Thyroid gland (tissue), 4 donors: ENCODE data around the gene GATAD1.
A peak's percentile ranks its signal among the peaks of the same experiment; 100 is the strongest.

Experiments
- POLR2A ChIP-seq, 2 donors: fragments of 450-650 bp; IDR thresholded peaks; one replicate each; pipeline ENCODE4 v1.6.1; 2017; ENCODE audit warnings: antibody characterized with exemption in 2 of 2, mild to moderate bottlenecking in 2 of 2, moderate library complexity in 1 of 2
- TF ChIP-seq, protein P1 (sequence below), 6 experiments: fragments of 200-600 bp in 3 of 6; fragments of 450-650 bp in 3 of 6; sonication (generic) in 3 of 6; IDR thresholded peaks; one replicate each; pipeline ENCODE4 v1.5.1; 2016 to 2019; ENCODE audit warnings: antibody characterized with exemption in 6 of 6, mild to moderate bottlenecking in 2 of 6, inconsistent platforms in 1 of 6, moderate library complexity in 1 of 6

DNA sequence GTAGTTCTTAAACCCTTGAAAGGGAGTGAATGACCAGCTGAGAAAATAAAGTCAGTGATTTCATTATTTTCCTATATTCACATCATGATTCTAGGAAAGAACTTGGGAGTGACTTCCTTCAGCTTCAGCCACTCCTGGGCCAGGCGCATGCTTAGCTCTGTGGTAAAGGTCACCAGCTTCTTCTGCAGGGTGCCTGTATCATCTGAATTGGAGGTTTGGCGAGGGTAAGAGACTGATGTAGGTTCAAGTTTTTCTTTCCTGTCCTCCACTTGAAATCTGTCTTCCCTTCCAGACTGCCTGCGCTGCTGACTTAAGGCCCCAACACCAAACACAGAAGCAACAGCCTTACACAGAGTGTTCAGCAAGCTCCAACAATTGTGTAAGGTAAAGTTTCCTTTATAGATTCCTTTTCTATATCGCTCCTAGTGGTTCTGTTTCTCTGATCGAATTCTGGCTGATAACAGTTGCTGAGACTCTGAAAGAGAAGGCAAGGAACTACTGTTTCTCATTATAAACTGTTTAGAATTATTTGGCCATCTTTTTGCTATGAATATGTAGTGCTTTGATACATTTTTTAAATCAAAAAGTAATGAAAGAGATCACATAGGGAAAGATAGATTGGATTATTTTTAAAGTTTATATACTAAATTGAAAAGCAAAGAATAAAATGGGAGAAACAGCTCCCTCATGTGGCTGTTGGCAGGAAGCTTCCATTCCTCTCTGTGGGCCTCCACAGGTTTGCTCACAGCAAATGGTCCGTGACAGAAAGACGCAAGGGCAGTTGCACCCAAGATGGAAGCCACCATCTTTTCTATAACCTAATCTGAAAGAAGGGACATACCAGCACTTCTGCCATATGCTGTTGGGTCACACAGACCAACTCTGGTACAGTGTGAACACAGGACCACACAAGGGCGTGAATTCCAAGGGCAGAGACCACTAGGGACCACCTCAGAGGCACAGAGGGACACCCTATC lies 14.0 kb downstream of the GATAD1 start:
- TF ChIP-seq, protein P1, sequence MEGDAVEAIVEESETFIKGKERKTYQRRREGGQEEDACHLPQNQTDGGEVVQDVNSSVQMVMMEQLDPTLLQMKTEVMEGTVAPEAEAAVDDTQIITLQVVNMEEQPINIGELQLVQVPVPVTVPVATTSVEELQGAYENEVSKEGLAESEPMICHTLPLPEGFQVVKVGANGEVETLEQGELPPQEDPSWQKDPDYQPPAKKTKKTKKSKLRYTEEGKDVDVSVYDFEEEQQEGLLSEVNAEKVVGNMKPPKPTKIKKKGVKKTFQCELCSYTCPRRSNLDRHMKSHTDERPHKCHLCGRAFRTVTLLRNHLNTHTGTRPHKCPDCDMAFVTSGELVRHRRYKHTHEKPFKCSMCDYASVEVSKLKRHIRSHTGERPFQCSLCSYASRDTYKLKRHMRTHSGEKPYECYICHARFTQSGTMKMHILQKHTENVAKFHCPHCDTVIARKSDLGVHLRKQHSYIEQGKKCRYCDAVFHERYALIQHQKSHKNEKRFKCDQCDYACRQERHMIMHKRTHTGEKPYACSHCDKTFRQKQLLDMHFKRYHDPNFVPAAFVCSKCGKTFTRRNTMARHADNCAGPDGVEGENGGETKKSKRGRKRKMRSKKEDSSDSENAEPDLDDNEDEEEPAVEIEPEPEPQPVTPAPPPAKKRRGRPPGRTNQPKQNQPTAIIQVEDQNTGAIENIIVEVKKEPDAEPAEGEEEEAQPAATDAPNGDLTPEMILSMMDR (IDR thresholded peaks at IDR 0.05): peak in 5 of 6 experiments; percentile 56 to 77 (median 60)
- TF ChIP-seq POLR2A (IDR thresholded peaks at IDR 0.05): no peak
